22Rv1 (cell line): ENCODE measurements around the gene LRGUK.

Source experiments
- CTCF ChIP-seq: fragments of 450-650 bp; IDR thresholded peaks from 2 replicates; pipeline ENCODE4 v1.5.1; 2017; ENCODE audit warnings: mild to moderate bottlenecking
- ZFX ChIP-seq: fragments of 450-650 bp; IDR thresholded peaks from 2 replicates; pipeline ENCODE4 v1.6.1; 2017; ENCODE audit warnings: antibody characterized with exemption, borderline replicate concordance

- TF ChIP-seq CTCF (no peak), ZFX (no peak)
Observed at GRCh38 chr7:134308548-134308947, 181.4 kb downstream of the LRGUK start.
